Caki2 (cell line): ENCODE measurements around the gene HID1. TPM values are rescaled to one million over a fixed set of nuclear protein-coding genes. Genes with fewer than 3 reads are reported as not detected.
A peak's percentile ranks its signal among the peaks of the same experiment; 100 is the strongest.
"Not testable (repeated sequence)": the region's sequence is repeated elsewhere in the genome, so short reads cannot be mapped to it uniquely, and the experiment has no call there.

ENCODE experiments used
- DNase-seq: peaks from one replicate; pipeline ENCODE4 v3.0.0-alpha.2; 2015; ENCODE audit warnings: low read depth
- in situ Hi-C: cut with HindIII; loops from 2 replicates; pipeline ENCODE4 v1.10.0; 2016; ENCODE audit warnings: low sequenced_read_pairs, low pct_unique_long_range_greater_than_20kb, mixed read lengths
- total RNA-seq: library from RNA; depleted of rRNA; stranded (reverse); fragments of >200 nt; shearing (Covaris generic); gene quantifications from 2 replicates; pipeline ENCODE4 v1.2.3, GENCODE V29; 2014; ENCODE audit warnings: low replicate concordance; rRNA removed

Gene HID1
- total RNA-seq, 1 experiment from 2014 or later = 0.10 TPM

- in situ Hi-C loops = no loop called here
- no peak for DNase-seq
These were observed 52.9 kb downstream of the HID1 start for GRCh38 chr17:74919440-74920305.

- in situ Hi-C loops = no loop called here
- DNase-seq = no peak
These were observed 53.7 kb downstream of the HID1 start for GRCh38 chr17:74918906-74919305.

GRCh38 chr17:74917430-74917829, 55.1 kb downstream of the HID1 start:
- in situ Hi-C loops = no loop called here
- DNase-seq = no peak

- in situ Hi-C loops = no loop called here
- no peak for DNase-seq
These were observed 55.7 kb downstream of the HID1 start for GRCh38 chr17:74916851-74917199.

- in situ Hi-C loops = no loop called here
- no peak for DNase-seq
These were observed 56.3 kb downstream of the HID1 start for GRCh38 chr17:74916136-74916850.

- in situ Hi-C loops = not testable (repeated sequence)
These were observed 61.1 kb downstream of the HID1 start for GRCh38 chr17:74911423-74911822.

DNA sequence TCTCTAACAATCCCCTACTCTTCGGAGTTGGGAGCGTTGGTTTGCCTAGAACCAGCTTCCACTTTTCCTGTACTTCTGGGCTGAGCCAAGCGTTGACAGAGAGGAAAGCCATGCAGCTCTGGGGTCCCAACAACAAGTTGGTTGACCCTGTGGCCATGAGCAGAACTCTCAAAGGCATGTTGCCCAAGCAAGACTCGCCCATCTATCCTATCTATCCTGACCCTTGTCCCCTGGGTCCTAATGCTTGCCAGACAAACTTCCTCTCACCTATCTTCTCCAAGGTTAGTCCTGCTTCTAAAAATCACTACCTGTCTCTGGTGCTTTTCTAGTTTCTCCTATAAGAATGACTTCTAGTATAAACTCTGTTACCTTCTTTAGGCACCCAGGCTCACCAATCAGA, 63.5 kb downstream of the HID1 start:
- in situ Hi-C loops, DNase-seq: not testable (repeated sequence)

More at GRCh38 chr17:74911423-74911822, 61.1 kb downstream of the HID1 start:
- DNase-seq = not testable (repeated sequence)

- DNase-seq = no peak
- in situ Hi-C loops = no loop called here
These were observed 65.5 kb downstream of the HID1 start for GRCh38 chr17:74907012-74907411.

GRCh38 chr17:74906214-74906793, 66.3 kb downstream of the HID1 start:
- peak; percentile 22 for DNase-seq
- in situ Hi-C loops = not testable (repeated sequence)

GRCh38 chr17:74904687-74905409, 67.7 kb downstream of the HID1 start:
- in situ Hi-C loops = no loop called here
- no peak for DNase-seq

DNA sequence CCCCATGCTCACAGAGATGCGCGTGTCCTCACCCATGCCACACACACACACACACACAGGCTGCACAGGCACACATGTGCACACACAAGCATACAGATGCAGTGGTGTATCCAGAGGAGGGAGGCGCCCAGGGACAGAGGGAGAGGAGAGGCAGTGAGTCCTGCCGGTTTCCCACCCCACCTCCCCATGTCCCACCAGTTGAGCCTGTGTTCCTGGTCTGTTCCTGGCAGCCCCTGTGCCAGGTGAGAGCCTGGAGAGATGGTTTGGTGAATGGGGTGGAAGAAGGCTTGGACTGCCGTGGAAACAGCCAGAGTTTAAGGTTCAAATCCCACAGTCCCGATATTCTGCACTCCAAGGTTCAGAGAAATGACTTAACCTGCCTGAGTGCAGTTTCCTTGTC, 68.9 kb downstream of the HID1 start:
- in situ Hi-C loops = no loop called here
- DNase-seq = no peak

- DNase-seq = no peak
- in situ Hi-C loops = no loop called here
These were observed 69.5 kb downstream of the HID1 start for GRCh38 chr17:74903034-74903433.

DNA sequence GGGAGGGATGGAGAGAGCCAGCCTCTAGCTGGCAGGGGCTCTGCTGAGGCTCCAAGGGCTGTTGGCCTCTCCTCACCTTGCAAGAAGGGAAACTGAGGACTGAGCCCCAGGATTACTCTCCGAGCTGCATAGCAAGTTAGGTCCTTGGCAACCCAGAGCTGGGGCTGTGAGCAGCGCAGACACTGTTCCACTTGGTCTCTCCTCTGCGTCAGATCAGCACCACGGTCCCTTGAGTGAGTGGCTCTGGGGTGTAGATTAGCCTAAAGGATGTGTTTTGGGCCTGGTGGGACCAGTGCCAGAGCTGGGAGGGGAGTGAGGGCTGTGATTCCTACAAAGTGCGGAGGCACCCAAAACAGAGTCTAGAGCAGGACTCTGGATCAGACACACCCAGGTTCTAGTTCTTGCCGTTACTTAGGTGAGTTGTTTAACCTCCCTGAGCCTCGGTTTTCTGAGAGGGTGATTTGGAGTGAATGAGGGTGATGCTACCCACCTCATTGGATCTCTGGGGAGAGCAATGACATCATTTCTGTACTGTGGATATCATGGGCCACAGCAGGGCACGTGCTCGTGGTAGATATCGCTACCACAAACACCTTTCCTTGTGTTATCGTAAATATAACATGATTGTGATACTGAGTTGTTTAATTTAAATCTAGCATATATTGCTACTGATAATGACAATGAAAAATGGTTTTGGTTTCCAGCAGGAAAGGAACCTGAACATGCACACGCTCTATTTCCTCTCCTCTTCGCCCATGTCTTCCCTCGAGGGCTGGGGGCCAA, 71.0 kb downstream of the HID1 start:
- in situ Hi-C loops = no loop called here
- DNase-seq = no peak

Other genes with a start within 250 kb of the HID1 start
- not detected in 2 replicates for gene RAB37, start 235.5 kb downstream of the HID1 start, total RNA-seq
- 5.2 and 21.0 TPM in 2 replicates for gene NHERF1, start 224.1 kb downstream of the HID1 start, total RNA-seq
- gene NAT9, start 196.4 kb downstream of the HID1 start, total RNA-seq = 36.6 and 36.8 TPM in 2 replicates
- 0.51 and 1.3 TPM in 2 replicates for gene GRIN2C, start 112.9 kb downstream of the HID1 start, total RNA-seq
- 99.8 and 108 TPM in 2 replicates for gene FDXR, start 99.8 kb downstream of the HID1 start, total RNA-seq
- gene FADS6, start 79.1 kb downstream of the HID1 start, total RNA-seq = not detected in 2 replicates
- not detected in 2 replicates for gene USH1G, start 49.5 kb downstream of the HID1 start, total RNA-seq
- gene OTOP2, start 48.5 kb downstream of the HID1 start, total RNA-seq = not detected in 2 replicates
- gene OTOP3, start 36.9 kb downstream of the HID1 start, total RNA-seq = not detected in 2 replicates
- 32.7 and 33.6 TPM in 2 replicates for gene CDR2L, start 14.9 kb upstream of the HID1 start, total RNA-seq
- gene MRPL58, start 39.9 kb upstream of the HID1 start, total RNA-seq = 58.8 and 82.1 TPM in 2 replicates
- gene ATP5PD, start 74.2 kb upstream of the HID1 start, total RNA-seq = 289 and 430 TPM in 2 replicates
- 17.9 and 26.6 TPM in 2 replicates for gene KCTD2, start 74.5 kb upstream of the HID1 start, total RNA-seq
- 3.0 and 4.4 TPM in 2 replicates for gene SLC16A5, start 115.2 kb upstream of the HID1 start, total RNA-seq
- gene ARMC7, start 137.2 kb upstream of the HID1 start, total RNA-seq = 15.8 and 17.4 TPM in 2 replicates
- 135 and 304 TPM in 2 replicates for gene NT5C, start 159.0 kb upstream of the HID1 start, total RNA-seq
- gene JPT1, start 181.8 kb upstream of the HID1 start, total RNA-seq = 276 and 299 TPM in 2 replicates
- 157 and 161 TPM in 2 replicates for gene SUMO2, start 210.2 kb upstream of the HID1 start, total RNA-seq
- gene NUP85, start 232.9 kb upstream of the HID1 start, total RNA-seq = 71.4 and 87.8 TPM in 2 replicates